Measurements from ENCODE around the gene HLF. TPM values are rescaled to one million over a fixed set of nuclear protein-coding genes. Genes with fewer than 3 reads are reported as not detected.

HLF gene
- total and polyA plus RNA-seq, 2 donors (not counting 1 experiment from before 2014, with no cell fraction given): 0.10 TPM; not detected in 1

- intact Hi-C loops (cut with micrococcal nuclease): no loop called here
- H3K36me3 ChIP-seq (replicated peaks in 1 of 2; ENCODE audit: control extremely low read depth in 1 of 2, control insufficient read depth in 1 of 2, extremely low read depth in 1 of 2, insufficient read depth in 2 of 2, low read length in 1 of 2): no peaks in the 10 kb centered on the region
- H3K27ac ChIP-seq (ENCODE audit: low read length in 2 of 2): no peak overlapping the region
- no peaks in the 10 kb centered on the region for H3K79me2 ChIP-seq (ENCODE audit: control insufficient read depth, insufficient read depth, low read length)
- DNase-seq (no peak), ATAC-seq (ENCODE audit: low read depth) (no peak)
- Mint-ChIP-seq H3K9me3 (ENCODE audit: insufficient read depth) (no peaks in the 10 kb centered on the region), H3K4me3 (no peak overlapping the region), H3K27me3 (peaks cover 20% of the 10 kb centered on the region), H3K4me1 (no peaks in the 10 kb centered on the region), H3K27ac (no peak overlapping the region)
- 100% methylated on average over 1 of the region's 2 CpGs for WGBS (ENCODE audit: insufficient coverage)
- CTCF ChIA-PET: no interaction called here
- H3K27me3 ChIP-seq (replicated peaks in 1 of 4; ENCODE audit: control extremely low read depth in 1 of 4, control insufficient read depth in 3 of 4, insufficient read depth in 4 of 4, low read length in 3 of 4): peaks cover 0 to 9% (median 1%) of the 10 kb centered on the region in 4 experiments
- no peaks in the 10 kb centered on the region for H4K20me1 ChIP-seq (ENCODE audit: control insufficient read depth, insufficient read depth, low read length, poor library complexity, severe bottlenecking)
- no peak for TF ChIP-seq CTCF (IDR thresholded peaks at IDR 0.05)
- no peak for TF ChIP-seq EZH2 (IDR thresholded peaks at IDR 0.05; ENCODE audit: borderline replicate concordance, insufficient read depth, low read depth, low read length, poor library complexity, severe bottlenecking)
- no peaks in the 10 kb centered on the region for H3K9me3 ChIP-seq (ENCODE audit: control extremely low read depth in 1 of 3, control insufficient read depth in 2 of 3, insufficient read depth in 1 of 3, low read length in 2 of 3)
- H3K4me2 ChIP-seq (replicated peaks; ENCODE audit: low read depth, low read length, poor library complexity, severe bottlenecking): no peak overlapping the region
- POLR2A ChIA-PET: no interaction called here
- H3K4me3 ChIP-seq (ENCODE audit: control extremely low read depth in 1 of 5, extremely low read depth in 1 of 5, insufficient read depth in 1 of 5, low read depth in 2 of 5, low read length in 4 of 5): no peak overlapping the region
- H3K4me1 ChIP-seq (ENCODE audit: control insufficient read depth in 2 of 2, insufficient read depth in 2 of 2, low read length in 2 of 2): no peaks in the 10 kb centered on the region
- no peak overlapping the region for H3K9ac ChIP-seq (ENCODE audit: low read length)
- no peak overlapping the region for H2AFZ ChIP-seq (ENCODE audit: insufficient read depth, low read depth, low read length, poor library complexity, severe bottlenecking)
These were observed 40.0 kb upstream of the HLF start for GRCh38 chr17:55224746-55225145.

- Histone ChIP-seq H3K9ac (ENCODE audit: low read length) (no peak overlapping the region), H3K4me2 (replicated peaks; ENCODE audit: low read depth, low read length, poor library complexity, severe bottlenecking) (no peak overlapping the region), H3K4me1 (ENCODE audit: control insufficient read depth in 2 of 2, insufficient read depth in 2 of 2, low read length in 2 of 2) (no peaks in the 10 kb centered on the region), H3K9me3 (ENCODE audit: control extremely low read depth in 1 of 3, control insufficient read depth in 2 of 3, insufficient read depth in 1 of 3, low read length in 2 of 3) (no peaks in the 10 kb centered on the region), H2AFZ (ENCODE audit: insufficient read depth, low read depth, low read length, poor library complexity, severe bottlenecking) (no peak overlapping the region), H3K27me3 (replicated peaks in 1 of 4; ENCODE audit: control extremely low read depth in 1 of 4, control insufficient read depth in 3 of 4, insufficient read depth in 4 of 4, low read length in 3 of 4) (peaks cover 0 to 11% (median 1%) of the 10 kb centered on the region in 4 experiments), H3K27ac (ENCODE audit: low read length in 2 of 2) (no peak overlapping the region), H3K36me3 (replicated peaks in 1 of 2; ENCODE audit: control extremely low read depth in 1 of 2, control insufficient read depth in 1 of 2, extremely low read depth in 1 of 2, insufficient read depth in 2 of 2, low read length in 1 of 2) (no peaks in the 10 kb centered on the region), H3K4me3 (ENCODE audit: control extremely low read depth in 1 of 5, extremely low read depth in 1 of 5, insufficient read depth in 1 of 5, low read depth in 2 of 5, low read length in 4 of 5) (no peak overlapping the region), H4K20me1 (ENCODE audit: control insufficient read depth, insufficient read depth, low read length, poor library complexity, severe bottlenecking) (no peaks in the 10 kb centered on the region), H3K79me2 (ENCODE audit: control insufficient read depth, insufficient read depth, low read length) (no peaks in the 10 kb centered on the region)
- no peaks in the 10 kb centered on the region for H3K4me1 Mint-ChIP-seq
- intact Hi-C loops (cut with micrococcal nuclease): no loop called here
- no peak overlapping the region for H3K4me3 Mint-ChIP-seq
- no peak for TF ChIP-seq CTCF (IDR thresholded peaks at IDR 0.05)
- TF ChIP-seq EZH2 (IDR thresholded peaks at IDR 0.05; ENCODE audit: borderline replicate concordance, insufficient read depth, low read depth, low read length, poor library complexity, severe bottlenecking): no peak
- POLR2A ChIA-PET: no interaction called here
- WGBS (ENCODE audit: insufficient coverage): 95% methylated on average over 5 of the region's 5 CpGs
- H3K27ac Mint-ChIP-seq: no peak overlapping the region
- DNase-seq: no peak
- CTCF ChIA-PET: no interaction called here
- peaks cover 20% of the 10 kb centered on the region for H3K27me3 Mint-ChIP-seq
- H3K9me3 Mint-ChIP-seq (ENCODE audit: insufficient read depth): no peaks in the 10 kb centered on the region
- ATAC-seq (ENCODE audit: low read depth): no peak
These were observed 39.5 kb upstream of the HLF start for GRCh38 chr17:55225237-55225636.
